ENCODE data around the gene ADAMTS13.

ADAMTS13 gene

DNA sequence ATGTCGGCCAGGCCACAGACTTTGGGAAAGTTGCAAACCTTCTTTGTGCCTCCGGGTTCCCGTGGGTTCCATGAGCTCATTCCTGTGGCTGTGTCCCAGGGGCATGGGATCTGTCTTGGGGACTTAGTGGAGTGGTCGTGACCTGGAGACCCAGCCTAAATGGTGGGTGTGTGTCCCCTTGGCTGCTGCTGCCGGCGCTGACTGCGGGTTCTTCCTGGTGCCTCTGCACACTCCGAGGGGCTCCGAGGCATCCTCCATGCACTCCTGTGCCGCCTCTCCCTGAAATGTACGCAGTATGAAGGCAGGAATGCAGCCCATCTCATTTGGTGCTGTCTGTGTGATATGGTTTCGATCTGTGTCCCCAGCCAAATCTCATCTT lies 77.7 kb downstream of the ADAMTS13 start:
- TF ChIP-seq, protein P1, sequence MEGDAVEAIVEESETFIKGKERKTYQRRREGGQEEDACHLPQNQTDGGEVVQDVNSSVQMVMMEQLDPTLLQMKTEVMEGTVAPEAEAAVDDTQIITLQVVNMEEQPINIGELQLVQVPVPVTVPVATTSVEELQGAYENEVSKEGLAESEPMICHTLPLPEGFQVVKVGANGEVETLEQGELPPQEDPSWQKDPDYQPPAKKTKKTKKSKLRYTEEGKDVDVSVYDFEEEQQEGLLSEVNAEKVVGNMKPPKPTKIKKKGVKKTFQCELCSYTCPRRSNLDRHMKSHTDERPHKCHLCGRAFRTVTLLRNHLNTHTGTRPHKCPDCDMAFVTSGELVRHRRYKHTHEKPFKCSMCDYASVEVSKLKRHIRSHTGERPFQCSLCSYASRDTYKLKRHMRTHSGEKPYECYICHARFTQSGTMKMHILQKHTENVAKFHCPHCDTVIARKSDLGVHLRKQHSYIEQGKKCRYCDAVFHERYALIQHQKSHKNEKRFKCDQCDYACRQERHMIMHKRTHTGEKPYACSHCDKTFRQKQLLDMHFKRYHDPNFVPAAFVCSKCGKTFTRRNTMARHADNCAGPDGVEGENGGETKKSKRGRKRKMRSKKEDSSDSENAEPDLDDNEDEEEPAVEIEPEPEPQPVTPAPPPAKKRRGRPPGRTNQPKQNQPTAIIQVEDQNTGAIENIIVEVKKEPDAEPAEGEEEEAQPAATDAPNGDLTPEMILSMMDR (IDR thresholded peaks at IDR 0.05; ENCODE audit: extremely low read depth, missing control alignments): no peak
- DNase-seq (ENCODE audit: low spot score): no peak

DNA sequence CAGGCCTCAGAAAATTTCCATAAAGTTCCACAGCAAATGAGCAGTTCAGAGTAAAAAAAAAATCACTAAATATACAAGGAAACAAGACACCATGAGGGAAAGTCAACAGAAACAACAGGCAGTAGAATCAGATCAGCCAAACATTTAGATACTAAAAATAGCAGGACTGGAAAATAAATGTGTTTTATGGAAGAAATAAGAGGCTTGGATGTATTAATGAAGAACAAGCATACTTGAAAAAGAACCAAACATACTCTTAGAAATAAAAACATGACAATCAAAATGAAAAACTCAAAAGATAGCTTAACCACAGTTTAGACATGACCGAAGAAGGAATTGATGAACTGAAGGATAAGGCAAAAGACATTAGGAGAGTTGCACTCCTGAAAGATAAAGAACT lies 79.9 kb downstream of the ADAMTS13 start:
- DNase-seq (ENCODE audit: low spot score): no peak
- TF ChIP-seq, protein P1 (IDR thresholded peaks at IDR 0.05; ENCODE audit: extremely low read depth, missing control alignments): no peak

DNA sequence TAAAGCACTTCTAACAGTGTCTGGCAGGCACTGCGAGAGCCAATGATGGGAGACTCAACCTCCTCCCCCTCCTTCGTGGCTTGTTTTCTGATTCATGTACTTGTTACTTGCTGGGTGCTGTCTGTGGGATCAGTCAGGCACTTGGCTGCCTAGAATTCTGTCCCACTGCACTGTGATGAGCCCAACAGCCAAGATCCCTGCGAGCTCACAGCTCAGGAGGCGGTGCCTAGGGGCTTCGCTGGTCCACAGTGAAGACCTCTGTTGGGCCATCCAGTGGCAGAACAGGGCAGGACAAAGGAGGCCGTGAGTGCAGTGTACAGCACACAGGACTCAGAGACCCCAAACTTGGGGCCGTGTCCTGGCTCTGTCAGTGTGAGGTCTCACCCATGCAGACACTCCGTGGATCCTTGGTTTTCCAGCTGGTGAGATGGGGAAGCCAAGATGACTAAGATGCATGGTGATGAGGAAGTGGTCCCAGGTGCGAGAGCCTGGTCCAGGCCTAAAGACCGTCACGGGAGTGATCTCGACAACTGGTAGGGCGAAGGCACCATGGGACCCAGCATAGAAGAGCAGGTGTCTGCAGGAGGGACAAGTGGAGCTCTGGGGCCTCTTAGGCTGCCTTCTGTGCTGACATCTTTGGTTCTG lies 83.1 kb downstream of the ADAMTS13 start:
- no peak for DNase-seq (ENCODE audit: low spot score)

DNA sequence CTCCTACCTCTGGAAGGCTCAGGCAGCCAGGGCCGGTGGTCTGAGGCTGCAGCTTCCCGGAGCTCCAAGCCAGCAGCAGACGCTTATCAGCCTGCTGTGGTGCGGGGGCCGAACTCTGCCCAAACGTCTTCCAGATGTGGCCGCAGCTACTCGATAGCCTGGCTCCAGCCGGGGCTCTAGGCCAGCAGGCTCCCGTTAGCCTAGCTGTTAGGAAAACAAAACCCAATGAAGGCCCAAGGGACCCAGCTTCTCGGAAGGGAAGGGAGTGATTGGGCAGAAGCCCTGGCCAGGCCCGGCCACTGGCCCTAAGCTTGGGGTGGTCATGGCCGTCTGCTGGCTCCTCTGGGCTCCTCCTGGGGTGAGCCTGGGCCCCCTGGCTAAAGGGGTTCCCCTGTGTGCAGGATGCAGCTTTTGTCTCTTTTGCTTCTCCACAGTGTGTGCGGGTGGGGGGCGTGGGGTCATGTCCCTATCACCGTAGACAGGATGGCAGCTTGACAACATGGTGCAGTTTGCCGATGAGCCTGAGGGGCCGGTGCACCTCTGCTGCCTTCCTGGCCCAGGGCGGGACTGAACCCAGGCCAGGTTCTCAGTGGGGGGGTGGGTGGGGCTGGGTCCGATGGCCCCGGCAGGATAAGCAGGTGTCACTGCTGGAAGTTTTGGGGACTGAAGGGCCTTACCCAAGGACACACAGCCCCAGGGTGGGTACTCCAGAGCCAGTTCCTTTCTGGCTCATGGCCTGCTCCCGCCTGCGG lies 83.9 kb downstream of the ADAMTS13 start:
- TF ChIP-seq, protein P1 (IDR thresholded peaks at IDR 0.05; ENCODE audit: extremely low read depth, missing control alignments): no peak
- DNase-seq (ENCODE audit: low spot score): no peak

More for the DNA sequence above, 83.1 kb downstream of the ADAMTS13 start:
- TF ChIP-seq, protein P1 (IDR thresholded peaks at IDR 0.05; ENCODE audit: extremely low read depth, missing control alignments): no peak

DNA sequence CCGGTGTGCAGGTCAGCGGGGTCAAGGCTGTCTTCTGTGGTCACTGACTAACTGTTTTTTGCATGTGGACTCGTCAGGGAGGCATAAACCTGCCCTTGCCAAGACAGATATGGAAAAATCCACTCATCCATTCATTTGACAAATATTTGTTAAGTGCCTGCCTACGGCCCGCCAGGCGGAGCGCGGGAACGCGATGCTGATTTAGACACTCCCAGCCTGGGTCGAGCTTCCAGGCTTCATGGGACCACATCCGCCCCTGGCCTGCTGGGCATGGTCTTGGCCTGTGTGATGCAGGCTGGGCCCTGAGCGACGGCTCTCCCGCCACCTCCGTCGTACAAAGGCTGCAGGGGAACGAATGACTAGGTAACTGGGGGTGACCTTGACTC lies 84.5 kb downstream of the ADAMTS13 start:
- TF ChIP-seq, protein P1 (IDR thresholded peaks at IDR 0.05; ENCODE audit: extremely low read depth, missing control alignments): no peak
- DNase-seq (ENCODE audit: low spot score): no peak

DNA sequence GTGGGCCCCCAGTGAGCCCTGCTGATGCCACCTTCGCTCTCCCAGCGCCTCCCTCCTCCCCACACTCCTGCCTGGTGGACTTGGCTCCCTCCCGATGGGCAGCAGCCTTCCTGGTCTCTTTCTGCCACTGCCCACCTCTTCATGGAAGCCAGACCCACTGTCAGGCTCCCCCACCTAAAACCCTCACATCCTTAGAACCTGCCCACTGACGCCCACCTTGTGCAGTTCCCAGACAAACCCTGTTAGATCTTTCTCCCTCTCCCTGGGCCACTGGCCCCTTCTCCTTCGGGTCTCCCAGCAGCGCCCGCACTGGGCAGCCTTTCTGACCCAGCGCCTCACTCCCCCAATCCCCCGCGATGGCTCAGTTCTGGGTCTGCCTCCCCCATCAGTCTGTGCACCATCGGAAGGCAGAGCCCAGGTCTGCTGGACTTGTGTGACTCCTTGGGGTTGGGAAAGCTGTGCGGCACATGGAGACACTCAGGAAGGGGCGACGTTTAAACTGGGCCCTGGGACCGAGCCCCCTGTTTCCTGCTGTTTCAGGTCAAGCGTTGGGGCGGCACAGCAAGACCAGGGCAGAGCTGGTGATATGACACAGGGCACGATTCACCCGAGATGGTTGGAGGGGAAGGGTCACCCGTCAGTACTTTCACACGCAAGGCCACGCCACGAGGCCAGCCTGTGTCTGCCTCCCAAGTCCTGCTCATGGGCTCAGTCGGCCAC lies 85.2 kb downstream of the ADAMTS13 start:
- DNase-seq (ENCODE audit: low spot score): no peak
- TF ChIP-seq, protein P1 (IDR thresholded peaks at IDR 0.05; ENCODE audit: extremely low read depth, missing control alignments): no peak

DNA sequence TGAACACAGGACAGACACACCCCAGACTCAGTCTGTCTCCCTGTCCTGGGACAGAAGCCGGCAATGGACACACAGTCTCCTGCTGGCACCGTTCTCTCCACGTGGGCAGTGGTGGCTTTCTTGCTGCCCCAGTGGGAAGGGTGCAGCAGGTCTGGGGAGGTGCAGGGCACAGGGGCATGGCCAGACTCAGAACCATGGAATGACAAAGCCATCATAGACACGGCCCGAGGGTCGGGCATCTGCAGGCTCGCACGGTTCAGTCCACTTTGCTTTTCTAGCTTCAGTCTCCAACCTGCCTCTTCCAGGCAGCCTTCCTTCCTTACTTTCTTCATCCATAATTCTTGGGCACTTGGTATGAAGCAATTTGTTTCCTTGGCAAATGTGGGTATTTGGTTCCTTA lies 85.9 kb downstream of the ADAMTS13 start:
- TF ChIP-seq, protein P1 (IDR thresholded peaks at IDR 0.05; ENCODE audit: extremely low read depth, missing control alignments): no peak

More for the DNA sequence above, 85.9 kb downstream of the ADAMTS13 start:
- DNase-seq (ENCODE audit: low spot score): no peak
